T47D (cell line): ENCODE measurements around the gene DPPA5.
"Not testable (repeated sequence)": the region's sequence is repeated elsewhere in the genome, so short reads cannot be mapped to it uniquely, and the experiment has no call there.

Experiments used
- DNase-seq, 2 experiments: peaks; one replicate each; pipeline versions ENCODE4 v3.0.0 to v3.0.0-alpha.2; 2011 to 2012; ENCODE audit warnings: low read depth in 1 of 2, low spot score in 1 of 2
- JUND ChIP-seq: IDR thresholded peaks from 2 replicates; pipeline ENCODE4 v1.6.1; 2012; ENCODE audit warnings: low read depth
- in situ Hi-C: cut with HindIII; loops from 2 replicates; pipeline ENCODE4 v1.10.0; 2016; ENCODE audit warnings: low sequenced_read_pairs, low pct_unique_long_range_greater_than_20kb

DPPA5 gene

GRCh38 chr6:73308712-73309534 is 45.2 kb downstream of the DPPA5 start:
- no peak for DNase-seq
- no peak for TF ChIP-seq JUND
- in situ Hi-C loops, result no loop called here

- in situ Hi-C loops, DNase-seq: not testable (repeated sequence)
These were observed 50.3 kb downstream of the DPPA5 start for GRCh38 chr6:73303773-73304172.
